Small intestine (tissue), 7 donors: ENCODE results near the gene FARS2. TPM values are rescaled to one million over a fixed set of nuclear protein-coding genes. Genes with fewer than 3 reads are reported as not detected.

Source experiments
- DNase-seq, 2 donors: peaks; one replicate each; pipeline versions ENCODE4 v3.0.0 to v3.0.0-alpha.2; 2013
- FAIRE-seq: peaks from 2 replicates; lab custom pipeline; 2012; peaks lifted over from hg19 to GRCh38; lab: Jason Lieb, UNC
- H3K27ac ChIP-seq, 3 donors: one replicate each; pipeline ENCODE4 v1.5.1; 2013; ENCODE audit warnings: low read length in 2 of 3, mild to moderate bottlenecking in 2 of 3, control low read depth in 1 of 3, inconsistent platforms in 1 of 3, low read depth in 1 of 3, moderate library complexity in 1 of 3
- H3K27me3 ChIP-seq, 3 donors: one replicate each; pipeline ENCODE4 v1.6.1; 2013; ENCODE audit warnings: low read length in 3 of 3, inconsistent platforms in 1 of 3; ENCODE audit not compliant: control insufficient read depth in 3 of 3, insufficient read depth in 3 of 3
- H3K36me3 ChIP-seq, 3 donors: one replicate each; pipeline ENCODE4 v1.6.1; 2013; ENCODE audit warnings: low read length in 3 of 3, inconsistent platforms in 1 of 3, low read depth in 1 of 3, mild to moderate bottlenecking in 1 of 3, moderate library complexity in 1 of 3; ENCODE audit not compliant: control insufficient read depth in 3 of 3, insufficient read depth in 2 of 3
- H3K4me1 ChIP-seq, 3 donors: one replicate each; pipeline ENCODE4 v1.6.1; 2013; ENCODE audit warnings: low read length in 2 of 3, inconsistent platforms in 1 of 3, low read depth in 1 of 3, mild to moderate bottlenecking in 1 of 3, moderate library complexity in 1 of 3; ENCODE audit not compliant: control insufficient read depth in 3 of 3, insufficient read depth in 2 of 3
- H3K4me3 ChIP-seq, 3 donors: one replicate each; pipeline ENCODE4 v1.5.1; 2013; ENCODE audit warnings: low read length in 3 of 3, control low read depth in 1 of 3, inconsistent platforms in 1 of 3, low read depth in 1 of 3, mild to moderate bottlenecking in 1 of 3, moderate library complexity in 1 of 3
- H3K9me3 ChIP-seq, 2 donors: one replicate each; pipeline ENCODE4 v1.6.1; 2013; ENCODE audit warnings: low read depth in 1 of 2, low read length in 1 of 2; ENCODE audit not compliant: control insufficient read depth in 2 of 2, insufficient read depth in 1 of 2
- WGBS, 3 donors: extraction: QIAGEN DNeasy Blood & Tissue Kit; methylation state at CpG; one replicate each; pipeline ENCODE4 v1.1.7; 2013; 5-methylcytosine and 5-hydroxymethylcytosine counted together
- polyA plus RNA-seq, 4 donors: library from polyadenylated mRNA; stranded (reverse) in 3 of 4; unstranded in 1 of 4; fragments of 200-250 nt in 3 of 4; fragments of 120-200 nt in 1 of 4; gene quantifications; one replicate each; pipeline versions ENCODE4 v1.2.1 to v1.2.3, GENCODE V29; 2013
- donor health status: healthy with polysubstance abuse.
- donor health status: control.
- donor health status: control.
- donor health status: Bipolar disorder and iron deficiency.
- donor health status: healthy.

The FARS2 gene
- polyA plus RNA-seq, 4 donors: 6.0 to 16.6 (median 11.8) TPM

DNA sequence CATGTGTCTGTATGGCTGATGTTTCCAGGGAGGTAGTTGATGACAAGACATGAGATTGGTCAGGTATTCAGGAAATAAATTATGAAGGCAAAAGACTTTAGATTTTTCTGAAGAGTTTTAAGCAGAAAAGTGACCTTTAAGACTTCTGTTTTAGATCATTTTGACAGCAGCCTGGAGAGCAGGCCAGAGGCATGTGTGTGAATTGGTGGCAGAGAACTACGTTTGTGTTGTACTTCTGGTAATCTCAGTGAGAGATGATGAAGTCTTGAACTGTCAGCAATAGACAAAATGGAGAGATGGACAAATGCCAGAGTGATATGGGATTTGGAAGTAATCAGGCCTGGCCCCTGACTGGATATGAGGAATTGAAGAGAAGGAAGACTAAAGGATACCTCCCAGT, 30.8 kb downstream of the FARS2 start:
- Histone ChIP-seq H3K27me3 (no peaks in the 10 kb centered on the region), H3K9me3 (no peaks in the 10 kb centered on the region), H3K36me3 (no peaks in the 10 kb centered on the region), H3K4me1 (peaks cover 0 to 12% (median 1%) of the 10 kb centered on the region in 3 donors), H3K27ac (no peak overlapping the region), H3K4me3 (no peak overlapping the region)
- FAIRE-seq: no peak
- 70 to 88% (median 72%) methylated on average over 1 of the region's 1 CpG for WGBS, 3 donors
- DNase-seq: no peak

DNA sequence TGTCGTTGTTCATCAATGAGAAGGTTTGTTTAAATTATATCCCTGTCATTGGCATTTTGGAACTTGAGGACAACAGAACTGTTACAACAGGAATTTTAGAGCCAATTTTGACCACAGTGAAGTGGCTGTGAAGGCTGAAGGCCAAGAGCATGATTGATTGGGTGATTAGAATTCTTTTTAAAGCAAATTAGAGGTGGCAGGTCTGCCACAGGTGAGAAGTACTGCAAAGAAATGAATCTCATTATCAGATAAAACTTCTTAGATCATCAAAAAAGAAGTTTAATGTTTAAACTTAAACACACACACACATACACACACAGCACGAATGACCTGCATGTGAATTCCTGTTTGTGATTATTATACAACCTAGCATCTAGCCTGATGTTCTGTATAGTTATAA, 32.4 kb downstream of the FARS2 start:
- Histone ChIP-seq H3K9me3 (no peaks in the 10 kb centered on the region), H3K4me3 (no peak overlapping the region), H3K36me3 (peaks cover 0 to 2% (median 0%) of the 10 kb centered on the region in 3 donors), H3K4me1 (peaks cover 0 to 16% (median 1%) of the 10 kb centered on the region in 3 donors), H3K27me3 (no peaks in the 10 kb centered on the region), H3K27ac (peak overlapping the region in 1 of 3 donors; percentile 64)
- 51 to 76% (median 59%) methylated on average over 2 of the region's 2 CpGs for WGBS, 3 donors
- DNase-seq: no peak
- no peak for FAIRE-seq

DNA sequence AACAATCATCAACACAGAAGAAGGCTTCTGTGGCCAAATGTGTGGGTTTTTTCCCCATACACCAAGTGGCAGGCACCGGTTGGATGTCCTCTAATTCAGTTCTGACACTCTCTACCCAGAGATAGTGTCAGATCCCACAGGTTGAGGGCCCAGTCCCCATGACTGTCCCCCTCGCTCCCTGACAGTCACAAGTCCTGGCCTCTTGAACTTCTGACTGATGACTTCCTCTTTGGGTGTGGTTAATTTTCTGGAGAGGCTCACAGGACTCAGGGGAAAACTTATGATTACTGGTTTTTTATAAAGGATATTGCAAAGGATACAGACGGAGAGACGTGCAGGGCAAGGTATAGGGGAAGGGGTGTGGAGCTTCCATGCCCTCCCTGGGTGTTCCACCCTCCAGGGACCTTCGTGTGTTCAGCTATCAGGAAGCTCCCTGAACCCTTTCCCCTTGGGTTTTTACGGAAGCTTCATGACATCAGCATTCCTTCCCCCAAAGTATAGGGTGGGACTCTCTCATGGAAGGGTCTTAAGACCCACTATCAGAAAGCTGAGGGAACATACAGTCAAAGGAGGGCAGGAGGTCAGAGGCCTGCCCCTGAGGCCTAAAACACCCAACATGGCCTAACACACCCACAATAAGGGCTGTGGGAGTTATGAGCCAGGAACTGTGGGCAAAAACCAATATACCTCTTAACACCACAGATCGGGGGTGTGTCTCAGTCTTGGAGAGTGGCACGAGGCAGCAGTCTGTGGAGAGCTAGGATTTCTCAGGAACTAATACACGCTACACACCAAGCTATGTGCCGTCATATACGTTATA, 33.3 kb downstream of the FARS2 start:
- Histone ChIP-seq H3K36me3 (peaks cover 0 to 2% (median 0%) of the 10 kb centered on the region in 3 donors), H3K27ac (peak overlapping the region in 1 of 3 donors; percentile 64), H3K4me3 (no peak overlapping the region), H3K4me1 (peaks cover 0 to 16% (median 1%) of the 10 kb centered on the region in 3 donors), H3K27me3 (no peaks in the 10 kb centered on the region), H3K9me3 (no peaks in the 10 kb centered on the region)
- 78 to 87% (median 80%) methylated on average over 11 of the region's 11 CpGs for WGBS, 3 donors
- DNase-seq (peak; percentile 5 to 54), FAIRE-seq (no peak)

DNA sequence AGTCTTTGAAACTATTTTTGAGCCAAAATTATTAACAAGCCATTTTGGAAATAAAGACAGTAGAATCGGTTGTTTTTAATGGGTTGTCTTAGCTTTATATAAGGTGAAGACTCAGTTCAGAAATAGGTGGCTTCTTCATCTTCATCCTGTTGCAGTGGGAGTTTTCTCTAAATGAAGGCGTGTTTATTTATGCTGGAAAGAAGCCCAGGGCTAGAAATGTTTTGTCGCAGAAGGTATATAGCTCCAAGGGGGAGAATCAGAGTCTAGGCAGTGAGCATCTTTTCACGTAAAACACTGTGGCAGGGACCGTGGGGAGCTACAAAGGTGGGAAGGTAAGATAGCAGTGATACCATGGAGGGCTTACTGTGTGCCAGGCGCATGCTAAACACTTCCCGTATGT, 34.3 kb downstream of the FARS2 start:
- no peak overlapping the region for H3K4me3 ChIP-seq
- DNase-seq (no peak), FAIRE-seq (no peak)
- WGBS, 3 donors: 83 to 89% (median 89%) methylated on average over 7 of the region's 7 CpGs
- H3K36me3 ChIP-seq: peaks cover 0 to 2% (median 0%) of the 10 kb centered on the region in 3 donors
- no peaks in the 10 kb centered on the region for H3K9me3 ChIP-seq
- peaks cover 0 to 16% (median 1%) of the 10 kb centered on the region in 3 donors for H3K4me1 ChIP-seq
- no peak overlapping the region for H3K27ac ChIP-seq
- no peaks in the 10 kb centered on the region for H3K27me3 ChIP-seq

DNA sequence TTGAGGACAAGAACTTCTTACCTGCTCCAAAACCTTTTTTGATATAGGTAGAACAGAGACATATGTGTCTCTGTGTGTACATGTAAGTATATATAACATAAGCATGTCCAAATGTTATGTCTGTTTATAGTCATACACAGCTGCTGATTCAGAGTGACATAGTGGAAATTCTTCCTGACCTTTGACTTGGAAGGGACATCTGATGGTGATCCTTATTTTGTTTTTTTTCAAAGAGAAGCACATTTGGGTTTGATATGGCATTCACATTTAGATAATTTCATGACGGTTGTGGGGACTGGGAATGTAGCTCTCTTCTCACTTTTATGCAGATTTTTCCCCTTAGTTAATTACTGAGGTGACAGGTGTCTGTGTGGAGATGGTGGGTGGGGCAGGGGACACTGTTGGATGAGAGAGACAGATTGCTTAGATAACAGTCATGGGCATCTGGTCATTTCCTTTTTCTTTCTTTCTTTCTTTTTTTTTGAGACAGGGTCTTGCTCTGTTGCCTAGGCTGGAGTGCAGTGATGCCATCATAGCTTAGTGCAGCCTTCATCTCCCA, 39.0 kb downstream of the FARS2 start:
- FAIRE-seq (no peak), DNase-seq (no peak)
- no peak overlapping the region for H3K4me3 ChIP-seq
- peaks cover 0 to 2% (median 0%) of the 10 kb centered on the region in 3 donors for H3K36me3 ChIP-seq
- no peaks in the 10 kb centered on the region for H3K27me3 ChIP-seq
- WGBS, 3 donors: 62 to 78% (median 66%) methylated on average over 1 of the region's 1 CpG
- peaks cover 0 to 8% (median 0%) of the 10 kb centered on the region in 3 donors for H3K4me1 ChIP-seq
- no peaks in the 10 kb centered on the region for H3K9me3 ChIP-seq
- H3K27ac ChIP-seq: no peak overlapping the region

DNA sequence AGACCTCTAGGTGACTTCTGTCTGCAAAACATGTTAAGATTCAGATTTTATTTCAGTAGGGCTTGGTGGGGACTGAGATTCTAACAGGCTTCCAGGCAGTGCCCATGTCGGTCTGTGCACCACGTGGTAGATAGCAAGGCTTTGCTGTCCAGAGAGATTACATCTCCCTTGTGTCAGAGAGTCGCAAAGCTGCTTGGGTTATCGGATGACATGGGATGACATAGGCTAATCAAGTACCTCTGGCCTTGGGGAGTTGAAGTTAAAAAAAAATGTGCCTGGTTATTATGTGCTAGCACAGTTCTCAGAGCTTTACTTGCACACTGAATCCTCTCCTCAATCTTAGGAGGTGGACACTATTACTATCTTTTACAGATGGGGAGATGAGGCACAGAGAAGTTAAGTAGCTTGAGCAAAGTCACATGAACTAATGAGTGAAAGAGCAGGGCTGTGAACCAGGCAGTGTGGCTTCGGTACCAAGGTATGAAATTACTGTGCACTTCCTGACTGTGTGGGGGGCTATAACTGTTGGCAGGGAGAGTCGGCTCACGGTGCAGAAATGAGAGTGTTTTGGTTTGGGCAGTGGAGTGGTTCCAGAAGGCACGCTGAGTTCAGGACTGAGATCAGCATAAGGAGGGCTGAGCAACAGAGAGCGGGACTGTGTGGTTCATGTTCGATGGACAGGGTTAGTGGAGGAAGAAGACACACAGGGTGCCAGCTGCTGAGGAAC, 41.1 kb downstream of the FARS2 start:
- no peak for FAIRE-seq
- no peaks in the 10 kb centered on the region for H3K27me3 ChIP-seq
- H3K9me3 ChIP-seq: no peaks in the 10 kb centered on the region
- peaks cover 0 to under 1% (median 0%) of the 10 kb centered on the region in 3 donors for H3K36me3 ChIP-seq
- no peak for DNase-seq
- peaks cover 0 to 21% (median 4%) of the 10 kb centered on the region in 3 donors for H3K4me1 ChIP-seq
- 67 to 85% (median 72%) methylated on average over 10 of the region's 10 CpGs for WGBS, 3 donors
- H3K27ac ChIP-seq: no peak overlapping the region
- H3K4me3 ChIP-seq: no peak overlapping the region

DNA sequence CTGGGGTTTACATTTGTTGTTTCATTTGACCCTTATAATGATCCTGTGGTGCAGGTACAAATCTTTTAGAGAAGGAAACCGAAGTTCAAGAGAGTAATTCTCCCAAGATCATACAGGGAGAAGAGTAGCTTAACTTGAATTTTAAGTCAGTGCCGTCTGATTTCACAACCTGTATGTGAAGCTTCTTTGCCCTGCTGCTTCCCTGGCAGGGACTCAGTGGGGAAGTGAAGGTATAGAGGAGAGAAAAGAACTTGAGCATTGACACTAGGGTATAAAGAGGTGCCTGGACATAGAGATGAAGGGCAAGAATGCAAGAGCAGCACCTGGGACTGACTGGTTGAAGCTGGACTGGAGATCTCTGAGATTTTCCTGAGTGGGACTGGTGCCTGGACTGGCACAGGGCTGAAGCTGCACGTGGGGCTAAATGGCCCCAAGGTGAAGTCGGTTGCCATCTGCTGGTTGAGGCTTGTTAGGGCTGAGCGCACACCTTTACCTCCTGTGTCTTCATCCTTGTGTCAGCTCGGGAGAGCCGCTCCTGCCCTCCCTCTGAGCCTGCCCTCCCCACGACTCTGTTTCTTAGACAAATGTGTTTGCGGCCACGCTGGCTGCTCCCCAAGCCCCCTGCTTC, 41.8 kb downstream of the FARS2 start:
- WGBS, 3 donors: 34 to 59% (median 45%) methylated on average over 9 to 10 of the region's 10 CpGs
- DNase-seq: peak; percentile 76 to 78
- Histone ChIP-seq H3K27ac (no peak overlapping the region), H3K4me1 (peaks cover 0 to 19% (median 4%) of the 10 kb centered on the region in 3 donors), H3K4me3 (no peak overlapping the region), H3K9me3 (peaks cover 0 to 2% of the 10 kb centered on the region in 2 donors), H3K27me3 (no peaks in the 10 kb centered on the region), H3K36me3 (peaks cover 0 to 1% (median 0%) of the 10 kb centered on the region in 3 donors)
- FAIRE-seq: no peak

DNA sequence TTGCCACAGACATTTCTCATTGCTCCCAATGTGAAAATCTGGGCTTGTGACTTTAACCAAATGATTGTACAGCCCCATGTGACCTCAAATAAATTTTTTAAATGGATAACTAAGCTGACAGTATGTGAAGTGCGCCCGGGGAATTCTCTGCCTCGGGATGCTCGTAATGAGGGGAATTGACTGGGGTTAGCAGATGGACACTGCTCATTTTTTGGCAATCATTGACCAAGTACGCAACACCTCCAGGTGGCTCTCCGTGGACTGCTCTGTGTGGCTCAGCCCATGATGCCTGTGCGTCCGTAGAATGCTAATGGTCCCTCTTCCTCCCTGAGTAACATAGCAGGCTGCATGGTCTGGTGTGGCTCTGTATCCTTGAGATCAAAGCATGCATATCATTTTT, 42.4 kb downstream of the FARS2 start:
- WGBS, 3 donors: 91 to 93% (median 92%) methylated on average over 8 of the region's 8 CpGs
- peaks cover 0 to 4% of the 10 kb centered on the region in 2 donors for H3K9me3 ChIP-seq
- H3K4me3 ChIP-seq: no peak overlapping the region
- no peak overlapping the region for H3K27ac ChIP-seq
- DNase-seq: no peak
- H3K4me1 ChIP-seq: peaks cover 0 to 17% (median 4%) of the 10 kb centered on the region in 3 donors
- FAIRE-seq: no peak
- no peaks in the 10 kb centered on the region for H3K27me3 ChIP-seq
- peaks cover 0 to 4% (median 0%) of the 10 kb centered on the region in 3 donors for H3K36me3 ChIP-seq
